ENCODE data around the gene STK24. TPM values are rescaled to one million over a fixed set of nuclear protein-coding genes. Genes with fewer than 3 reads are reported as not detected.

The STK24 gene
- total and polyA plus RNA-seq, 2 donors (not counting 1 experiment from before 2014, with no cell fraction given) = 53.2 to 73.1 TPM

DNA sequence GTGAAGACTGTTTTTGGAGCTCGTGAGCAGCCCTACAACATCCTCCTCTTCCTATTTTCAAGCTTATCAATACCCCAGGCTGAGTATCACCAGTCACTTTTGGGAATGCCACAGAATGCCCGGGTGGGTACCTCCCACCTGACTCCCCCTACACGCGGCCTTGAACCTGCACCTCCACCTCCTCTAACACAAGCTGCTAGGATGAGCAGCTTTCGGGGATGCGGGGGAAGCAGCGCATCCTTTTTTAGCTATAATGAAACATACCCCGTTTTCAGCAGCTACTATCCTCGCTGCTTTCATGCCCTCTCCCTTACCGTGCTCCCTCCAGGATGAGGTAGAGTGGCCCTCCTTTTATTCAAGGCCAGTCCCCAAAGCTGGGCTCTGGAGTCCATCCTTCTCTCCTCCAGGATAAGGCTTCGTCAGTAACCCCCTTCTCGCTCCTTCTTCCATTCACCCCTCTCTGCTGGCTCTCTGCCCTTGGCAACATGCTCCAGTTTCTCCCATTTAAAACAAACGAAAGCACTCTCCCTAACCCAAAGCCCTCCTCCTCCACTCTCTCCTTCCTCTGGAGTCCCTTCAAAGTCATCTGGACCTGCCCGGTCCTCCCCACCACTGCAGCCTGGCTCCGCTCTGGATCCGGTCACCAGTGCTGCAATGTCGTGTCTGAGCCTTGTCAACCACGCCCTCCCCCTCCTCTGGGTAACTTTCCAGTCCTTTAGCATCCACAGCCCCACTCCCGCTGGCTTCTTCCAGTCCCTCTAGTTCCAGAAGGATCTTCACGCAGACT, 55.3 kb downstream of the STK24 start:
- H3K9ac ChIP-seq (ENCODE audit: insufficient read depth, low read length) = no peak overlapping the region
- peaks cover 2% of the 10 kb centered on the region for H4K20me1 ChIP-seq (ENCODE audit: control insufficient read depth, extremely low read depth, insufficient read depth, low read length)
- TF ChIP-seq, protein P1, sequence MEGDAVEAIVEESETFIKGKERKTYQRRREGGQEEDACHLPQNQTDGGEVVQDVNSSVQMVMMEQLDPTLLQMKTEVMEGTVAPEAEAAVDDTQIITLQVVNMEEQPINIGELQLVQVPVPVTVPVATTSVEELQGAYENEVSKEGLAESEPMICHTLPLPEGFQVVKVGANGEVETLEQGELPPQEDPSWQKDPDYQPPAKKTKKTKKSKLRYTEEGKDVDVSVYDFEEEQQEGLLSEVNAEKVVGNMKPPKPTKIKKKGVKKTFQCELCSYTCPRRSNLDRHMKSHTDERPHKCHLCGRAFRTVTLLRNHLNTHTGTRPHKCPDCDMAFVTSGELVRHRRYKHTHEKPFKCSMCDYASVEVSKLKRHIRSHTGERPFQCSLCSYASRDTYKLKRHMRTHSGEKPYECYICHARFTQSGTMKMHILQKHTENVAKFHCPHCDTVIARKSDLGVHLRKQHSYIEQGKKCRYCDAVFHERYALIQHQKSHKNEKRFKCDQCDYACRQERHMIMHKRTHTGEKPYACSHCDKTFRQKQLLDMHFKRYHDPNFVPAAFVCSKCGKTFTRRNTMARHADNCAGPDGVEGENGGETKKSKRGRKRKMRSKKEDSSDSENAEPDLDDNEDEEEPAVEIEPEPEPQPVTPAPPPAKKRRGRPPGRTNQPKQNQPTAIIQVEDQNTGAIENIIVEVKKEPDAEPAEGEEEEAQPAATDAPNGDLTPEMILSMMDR (conservative IDR thresholded peaks at IDR 0.05 in 1 of 2, IDR thresholded peaks at IDR 0.05 in 1 of 2; ENCODE audit: low read depth in 1 of 2, low read length in 2 of 2) = no peak
- no peak for TF ChIP-seq EZH2 (IDR thresholded peaks at IDR 0.05; ENCODE audit: low read length, missing control alignments)
- no peak overlapping the region for H3K27ac ChIP-seq (ENCODE audit: insufficient read depth, low read length)
- H3K9me3 ChIP-seq (ENCODE audit: control insufficient read depth, insufficient read depth, low read depth, low read length) = no peaks in the 10 kb centered on the region
- H3K27me3 ChIP-seq (ENCODE audit: control insufficient read depth, insufficient read depth, low read length) = no peaks in the 10 kb centered on the region
- no peak overlapping the region for H3K4me2 ChIP-seq (ENCODE audit: extremely low read depth, insufficient read depth, low read length)
- no peak for DNase-seq (ENCODE audit: low read depth in 2 of 2)
- H3K4me3 ChIP-seq (replicated peaks in 1 of 4; ENCODE audit: control extremely low read depth in 1 of 4, insufficient read depth in 1 of 4, low read depth in 3 of 4, low read length in 4 of 4) = no peak overlapping the region
- H3K4me1 ChIP-seq (ENCODE audit: control insufficient read depth, extremely low read depth, insufficient read depth, low read length) = peaks cover 5% of the 10 kb centered on the region
- no peaks in the 10 kb centered on the region for H3K36me3 ChIP-seq (ENCODE audit: control insufficient read depth, insufficient read depth, low read length)
- H3K79me2 ChIP-seq (ENCODE audit: control insufficient read depth, insufficient read depth, low read length) = peaks cover 85% of the 10 kb centered on the region
- no peak overlapping the region for H2AFZ ChIP-seq (ENCODE audit: low read length)

DNA sequence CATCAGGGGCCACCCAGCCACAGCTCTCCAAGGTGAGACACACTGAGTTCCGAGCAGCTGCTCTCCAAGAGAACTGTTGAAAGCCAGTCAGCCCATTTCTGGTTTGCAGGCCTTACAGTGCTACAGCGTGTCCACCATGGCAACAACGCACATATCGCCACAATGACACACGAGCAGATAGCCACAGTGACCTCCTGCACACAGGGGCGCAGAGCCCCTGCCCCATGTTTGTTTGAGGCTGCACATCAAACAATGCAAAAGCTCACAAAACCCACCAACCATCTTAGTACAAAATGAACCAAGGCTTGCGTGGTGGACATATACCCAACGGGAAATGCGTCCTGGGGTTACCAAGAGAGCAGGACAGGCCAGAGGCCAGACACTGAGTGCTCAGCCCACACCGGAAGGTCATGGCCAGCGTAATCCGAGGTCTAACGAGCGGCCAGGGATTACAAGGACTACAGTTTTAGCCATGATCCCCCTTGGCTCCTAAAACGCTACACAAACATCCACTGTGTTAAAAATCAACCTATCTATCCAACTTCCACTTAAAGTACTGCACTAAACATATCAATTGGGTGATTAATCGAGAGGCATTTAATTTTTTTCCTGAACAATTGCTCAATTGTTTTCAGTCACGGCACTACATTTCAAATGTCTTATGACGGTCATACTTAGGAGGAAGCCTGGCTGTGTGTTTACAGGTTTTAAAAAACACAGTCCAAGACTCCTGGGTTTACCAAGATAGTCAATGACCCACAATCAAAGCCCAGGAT, 56.0 kb downstream of the STK24 start:
- peaks cover 2% of the 10 kb centered on the region for H3K36me3 ChIP-seq (ENCODE audit: control insufficient read depth, insufficient read depth, low read length)

DNA sequence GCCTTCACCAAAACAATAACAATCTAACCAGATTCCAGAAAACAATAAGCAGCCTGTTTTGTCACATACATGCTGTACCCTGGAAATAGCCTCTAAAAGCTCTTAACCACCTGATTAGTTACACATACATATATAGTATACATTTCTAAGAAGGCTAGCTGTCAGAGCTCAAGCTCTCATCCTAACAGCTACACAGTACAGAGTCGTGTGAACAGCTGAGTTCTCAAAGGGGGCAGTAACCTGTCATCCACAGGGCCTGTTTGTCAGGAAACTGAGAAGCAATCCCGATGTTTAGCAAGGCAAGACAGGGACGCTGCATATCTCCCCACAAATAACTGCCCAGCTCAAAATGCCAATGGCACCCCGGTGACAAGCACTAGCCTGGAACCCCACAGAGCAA, 56.9 kb downstream of the STK24 start:
- peaks cover 5% of the 10 kb centered on the region for H3K4me1 ChIP-seq (ENCODE audit: control insufficient read depth, extremely low read depth, insufficient read depth, low read length)
- H4K20me1 ChIP-seq (ENCODE audit: control insufficient read depth, extremely low read depth, insufficient read depth, low read length) = peaks cover 2% of the 10 kb centered on the region
- H3K36me3 ChIP-seq (ENCODE audit: control insufficient read depth, insufficient read depth, low read length) = peaks cover 2% of the 10 kb centered on the region
- DNase-seq (ENCODE audit: low read depth in 2 of 2) = no peak
- H3K27me3 ChIP-seq (ENCODE audit: control insufficient read depth, insufficient read depth, low read length) = no peaks in the 10 kb centered on the region
- no peak overlapping the region for H3K9ac ChIP-seq (ENCODE audit: insufficient read depth, low read length)
- H3K79me2 ChIP-seq (ENCODE audit: control insufficient read depth, insufficient read depth, low read length) = peaks cover 83% of the 10 kb centered on the region
- TF ChIP-seq, protein P1 (conservative IDR thresholded peaks at IDR 0.05 in 1 of 2, IDR thresholded peaks at IDR 0.05 in 1 of 2; ENCODE audit: low read depth in 1 of 2, low read length in 2 of 2) = no peak
- TF ChIP-seq EZH2 (IDR thresholded peaks at IDR 0.05; ENCODE audit: low read length, missing control alignments) = no peak
- no peaks in the 10 kb centered on the region for H3K9me3 ChIP-seq (ENCODE audit: control insufficient read depth, insufficient read depth, low read depth, low read length)
- no peak overlapping the region for H3K27ac ChIP-seq (ENCODE audit: insufficient read depth, low read length)
- H3K4me2 ChIP-seq (ENCODE audit: extremely low read depth, insufficient read depth, low read length) = no peak overlapping the region
- no peak overlapping the region for H3K4me3 ChIP-seq (replicated peaks in 1 of 4; ENCODE audit: control extremely low read depth in 1 of 4, insufficient read depth in 1 of 4, low read depth in 3 of 4, low read length in 4 of 4)
- no peak overlapping the region for H2AFZ ChIP-seq (ENCODE audit: low read length)

More for the DNA sequence above, 56.0 kb downstream of the STK24 start:
- H2AFZ ChIP-seq (ENCODE audit: low read length) = no peak overlapping the region
- no peak overlapping the region for H3K4me2 ChIP-seq (ENCODE audit: extremely low read depth, insufficient read depth, low read length)
- peaks cover 85% of the 10 kb centered on the region for H3K79me2 ChIP-seq (ENCODE audit: control insufficient read depth, insufficient read depth, low read length)
- TF ChIP-seq EZH2 (IDR thresholded peaks at IDR 0.05; ENCODE audit: low read length, missing control alignments) = no peak
- TF ChIP-seq, protein P1 (conservative IDR thresholded peaks at IDR 0.05 in 1 of 2, IDR thresholded peaks at IDR 0.05 in 1 of 2; ENCODE audit: low read depth in 1 of 2, low read length in 2 of 2) = no peak
- no peaks in the 10 kb centered on the region for H3K9me3 ChIP-seq (ENCODE audit: control insufficient read depth, insufficient read depth, low read depth, low read length)
- no peaks in the 10 kb centered on the region for H3K27me3 ChIP-seq (ENCODE audit: control insufficient read depth, insufficient read depth, low read length)
- peaks cover 2% of the 10 kb centered on the region for H4K20me1 ChIP-seq (ENCODE audit: control insufficient read depth, extremely low read depth, insufficient read depth, low read length)
- H3K4me1 ChIP-seq (ENCODE audit: control insufficient read depth, extremely low read depth, insufficient read depth, low read length) = peaks cover 5% of the 10 kb centered on the region
- H3K9ac ChIP-seq (ENCODE audit: insufficient read depth, low read length) = no peak overlapping the region
- DNase-seq (ENCODE audit: low read depth in 2 of 2) = no peak
- no peak overlapping the region for H3K4me3 ChIP-seq (replicated peaks in 1 of 4; ENCODE audit: control extremely low read depth in 1 of 4, insufficient read depth in 1 of 4, low read depth in 3 of 4, low read length in 4 of 4)
- no peak overlapping the region for H3K27ac ChIP-seq (ENCODE audit: insufficient read depth, low read length)
